HG03354 (cell line): Measurements from ENCODE around the gene PHYH.

ENCODE experiments used
- ATAC-seq: cut with Tn5 transposase; IDR thresholded peaks from one replicate; pipeline ENCODE4 v1.9.1; 2021; ENCODE audit warnings: mild to moderate bottlenecking; ENCODE audit not compliant: unreplicated experiment, poor library complexity, severe bottlenecking

Gene PHYH

GRCh38 chr10:13234172-13234571, 65.7 kb downstream of the PHYH start, which contains the start of gene UCMA:
TSS of gene UCMA (minus strand) at chr10:13234374. CDS start at chr10:13234258, 116 bp downstream.
- ATAC-seq: no peak

GRCh38 chr10:13233358-13233757, 66.5 kb downstream of the PHYH start:
- ATAC-seq: no peak

- no peak for ATAC-seq
These were observed 68.1 kb downstream of the PHYH start for GRCh38 chr10:13231808-13232207.

GRCh38 chr10:13231190-13231589, 68.7 kb downstream of the PHYH start:
- no peak for ATAC-seq
